Gastrocnemius medialis (tissue), 4 donors: ENCODE measurements around the gene PRKCH.

ENCODE experiments used
- CTCF ChIP-seq, 5 experiments: fragments of 450-650 bp in 3 of 5; fragments of 200-600 bp in 2 of 5; sonication (generic) in 2 of 5; IDR thresholded peaks in 4 of 5; conservative IDR thresholded peaks in 1 of 5; 1 replicate in 4 of 5; 2 replicates in 1 of 5; pipeline ENCODE4 v1.5.1; 2016 to 2019; ENCODE audit warnings: antibody characterized with exemption in 5 of 5, mild to moderate bottlenecking in 3 of 5, moderate library complexity in 3 of 5
- POLR2A ChIP-seq, 2 donors: fragments of 450-650 bp; IDR thresholded peaks; one replicate each; pipeline ENCODE4 v1.6.1; 2017; ENCODE audit warnings: antibody characterized with exemption in 2 of 2, mild to moderate bottlenecking in 2 of 2, moderate library complexity in 2 of 2

DNA sequence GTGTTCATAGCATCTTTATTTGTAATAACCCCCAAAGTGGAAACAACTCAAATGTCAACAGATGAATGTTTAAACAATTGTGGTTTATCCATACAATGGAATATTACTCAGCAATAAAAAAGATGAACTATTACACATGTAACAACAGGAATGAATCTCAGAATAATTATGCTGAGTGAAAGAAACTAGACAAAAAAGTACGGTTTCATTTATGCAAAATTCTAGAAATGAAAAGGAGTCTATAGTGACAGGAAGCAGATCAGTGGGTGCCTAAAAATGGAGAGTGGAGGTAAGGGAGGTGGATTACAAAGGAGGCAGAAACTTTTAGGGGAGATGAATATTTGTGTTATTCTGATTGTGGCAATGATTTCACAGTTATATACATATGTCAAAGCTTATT, 4.8 kb downstream of the PRKCH start:
- TF ChIP-seq POLR2A (IDR thresholded peaks at IDR 0.05): no peak
- no peak for TF ChIP-seq CTCF (IDR thresholded peaks at IDR 0.05 in 4 of 5, conservative IDR thresholded peaks at IDR 0.05 in 1 of 5)
